Keratinocyte (primary cell): ENCODE data around the gene COPG1. TPM values are rescaled to one million over a fixed set of nuclear protein-coding genes. Genes with fewer than 3 reads are reported as not detected.

Experiments
- DNase-seq: peaks from one replicate; pipeline ENCODE4 v3.0.0-alpha.2; 2011; ENCODE audit warnings: low read depth, missing footprints, low spot score
- FAIRE-seq: peaks from 2 replicates; lab custom pipeline; 2011; peaks lifted over from hg19 to GRCh38; lab: Jason Lieb, UNC
- H2AFZ ChIP-seq: 2 replicates; pipeline ENCODE4 v1.6.0; 2012; ENCODE audit warnings: low read length, control low read depth, inconsistent platforms; ENCODE audit not compliant: control insufficient read depth
- H3K27ac ChIP-seq: 2 replicates; pipeline ENCODE4 v1.5.1; 2011; ENCODE audit warnings: low read length; ENCODE audit not compliant: control insufficient read depth, insufficient read depth
- H3K27me3 ChIP-seq: 3 replicates; pipeline ENCODE4 v1.6.0; 2011; ENCODE audit warnings: low read length; ENCODE audit not compliant: control insufficient read depth, insufficient read depth; ENCODE audit errors: extremely low read depth
- H3K36me3 ChIP-seq, 2 experiments: 2 replicates in 1 of 2; 3 replicates in 1 of 2; pipeline ENCODE4 v1.5.1; 2011; ENCODE audit warnings: low read length in 2 of 2, mild to moderate bottlenecking in 1 of 2; ENCODE audit not compliant: control insufficient read depth in 2 of 2, insufficient read depth in 2 of 2; ENCODE audit errors: extremely low read depth in 1 of 2
- H3K4me1 ChIP-seq: 3 replicates; pipeline ENCODE4 v1.5.1; 2011; ENCODE audit warnings: low read length; ENCODE audit not compliant: control insufficient read depth, insufficient read depth; ENCODE audit errors: extremely low read depth
- H3K4me2 ChIP-seq: 3 replicates; pipeline ENCODE4 v1.6.0; 2011; ENCODE audit warnings: low read depth, low read length; ENCODE audit not compliant: control insufficient read depth, insufficient read depth; ENCODE audit errors: extremely low read depth
- H3K4me3 ChIP-seq, 3 experiments: fragments of 200-600 bp in 1 of 3; sonication (generic) in 1 of 3; 2 replicates in 2 of 3; 3 replicates in 1 of 3; pipeline ENCODE4 v1.5.1; 2011 to 2016; ENCODE audit warnings: low read length in 3 of 3, mild to moderate bottlenecking in 3 of 3, control low read depth in 2 of 3, inconsistent platforms in 1 of 3, low read depth in 1 of 3, mixed read lengths in 1 of 3, mixed run types in 1 of 3, moderate library complexity in 1 of 3; ENCODE audit not compliant: control insufficient read depth in 2 of 3, insufficient read depth in 2 of 3; ENCODE audit errors: extremely low read depth in 1 of 3
- H3K79me2 ChIP-seq: 2 replicates; pipeline ENCODE4 v1.6.0; 2012; ENCODE audit warnings: low read length; ENCODE audit not compliant: control insufficient read depth, insufficient read depth
- H3K9ac ChIP-seq: 3 replicates; pipeline ENCODE4 v1.6.0; 2011; ENCODE audit warnings: low read length; ENCODE audit not compliant: control insufficient read depth, insufficient read depth; ENCODE audit errors: extremely low read depth
- H3K9me1 ChIP-seq: 3 replicates; pipeline ENCODE4 v1.6.0; 2011; ENCODE audit warnings: low read length; ENCODE audit not compliant: control insufficient read depth, insufficient read depth; ENCODE audit errors: extremely low read depth
- H3K9me3 ChIP-seq: 2 replicates; pipeline ENCODE4 v1.5.1; 2012; ENCODE audit warnings: low read depth, low read length; ENCODE audit not compliant: control insufficient read depth
- H4K20me1 ChIP-seq: 3 replicates; pipeline ENCODE4 v1.6.0; 2011; ENCODE audit warnings: low read length; ENCODE audit not compliant: control insufficient read depth, insufficient read depth; ENCODE audit errors: extremely low read depth
- CTCF ChIP-seq, 3 experiments: IDR thresholded peaks in 1 of 3; conservative IDR thresholded peaks in 1 of 3; optimal IDR thresholded peaks in 1 of 3; 2 replicates in 2 of 3; 3 replicates in 1 of 3; pipeline versions ENCODE3 to v1.5.1; 2011; ENCODE audit warnings: low read length in 3 of 3, mild to moderate bottlenecking in 3 of 3, moderate library complexity in 2 of 3, control low read depth in 1 of 3, inconsistent platforms in 1 of 3; ENCODE audit not compliant: insufficient read depth in 2 of 3; ENCODE audit errors: extremely low read depth in 1 of 3
- EZH2 ChIP-seq: IDR thresholded peaks from one replicate; pipeline ENCODE4 v1.6.1; 2012; ENCODE audit warnings: inconsistent platforms, mild to moderate bottlenecking, low read length, moderate library complexity
- dilution Hi-C: fragments of 300-500 bp; cut with MboI; formaldehyde crosslinking; loops from one replicate; pipeline ENCODE4 v1.7.0; 2020; ENCODE audit warnings: low sequenced_read_pairs; ENCODE audit not compliant: extremely low pct_ligation_motif_present
- polyA plus RNA-seq, 5 experiments: library from polyadenylated mRNA; depleted of rRNA in 3 of 5; stranded (reverse) in 3 of 5; stranded (forward) in 1 of 5; unstranded in 1 of 5; fragments of >200 nt; gene quantifications; 1 replicate in 1 of 5; 2 replicates in 3 of 5; 3 replicates in 1 of 5; pipeline versions ENCODE4 v1.2.1 to v1.2.3, GENCODE V29; 2011 to 2012; ENCODE audit warnings: missing spikeins in 2 of 5, low read depth in 1 of 5, low replicate concordance in 1 of 5

COPG1 gene
- polyA plus RNA-seq, 1 donor (not counting 4 experiments of a cell fraction or from before 2014, with no cell fraction given) = 65.5 TPM

GRCh38 chr3:129228891-129229585 lies 20.4 kb upstream of the COPG1 start:
- Histone ChIP-seq H3K4me2 (peak overlapping the region; percentile 51), H4K20me1 (no peaks in the 10 kb centered on the region), H3K9me1 (peaks cover 6% of the 10 kb centered on the region), H3K27me3 (no peaks in the 10 kb centered on the region), H3K27ac (peak overlapping the region; percentile 71), H3K9me3 (no peaks in the 10 kb centered on the region), H3K4me3 (no peak overlapping the region), H3K79me2 (no peaks in the 10 kb centered on the region), H3K36me3 (no peaks in the 10 kb centered on the region), H3K9ac (peak overlapping the region; percentile 24), H2AFZ (peak overlapping the region; percentile 66), H3K4me1 (peaks cover 50% of the 10 kb centered on the region)
- FAIRE-seq (peak; percentile 97), DNase-seq (peak; percentile 93)
- TF ChIP-seq EZH2 = no peak
- peak in 2 of 3 experiments; percentile 10 to 25 for TF ChIP-seq CTCF (optimal IDR thresholded peaks at IDR 0.05 in 1 of 3, IDR thresholded peaks at IDR 0.05 in 1 of 3, conservative IDR thresholded peaks at IDR 0.05 in 1 of 3; ENCODE audit: extremely low read depth in 1 of 3, insufficient read depth in 2 of 3, low read length in 3 of 3)
- dilution Hi-C loops = no loop called here

GRCh38 chr3:129230311-129231019 lies 18.9 kb upstream of the COPG1 start:
- Histone ChIP-seq H3K9ac (peak overlapping the region; percentile 13), H4K20me1 (no peaks in the 10 kb centered on the region), H3K27ac (peak overlapping the region; percentile 75), H3K4me1 (peaks cover 48% of the 10 kb centered on the region), H3K79me2 (no peaks in the 10 kb centered on the region), H3K9me1 (peaks cover 6% of the 10 kb centered on the region), H3K27me3 (no peaks in the 10 kb centered on the region), H3K4me2 (peak overlapping the region; percentile 12), H3K36me3 (no peaks in the 10 kb centered on the region), H3K9me3 (no peaks in the 10 kb centered on the region), H3K4me3 (no peak overlapping the region), H2AFZ (no peak overlapping the region)
- DNase-seq = peak; percentile 88
- dilution Hi-C loops = no loop called here
- TF ChIP-seq EZH2 (no peak), CTCF (optimal IDR thresholded peaks at IDR 0.05 in 1 of 3, IDR thresholded peaks at IDR 0.05 in 1 of 3, conservative IDR thresholded peaks at IDR 0.05 in 1 of 3; ENCODE audit: extremely low read depth in 1 of 3, insufficient read depth in 2 of 3, low read length in 3 of 3) (no peak)
- FAIRE-seq = peak; percentile 87
